DND-41 (cell line): ENCODE results near the gene EIF5A.

Experiments used
- CTCF ChIP-seq: IDR thresholded peaks from 2 replicates; pipeline ENCODE4 v1.5.1; 2012; ENCODE audit warnings: borderline replicate concordance, low read length, moderate library complexity, mild to moderate bottlenecking; ENCODE audit not compliant: poor library complexity, severe bottlenecking; ENCODE audit errors: extremely low read depth
- EZH2 ChIP-seq: IDR thresholded peaks from 3 replicates; pipeline ENCODE4 v1.6.1; 2012; ENCODE audit warnings: borderline replicate concordance, low read depth, mild to moderate bottlenecking, moderate library complexity, low read length, inconsistent platforms; ENCODE audit not compliant: severe bottlenecking

- TF ChIP-seq CTCF (no peak), EZH2 (no peak)
Measured at GRCh38 chr17:7293816-7294613, 13.4 kb upstream of the EIF5A start.
